HG03432 (cell line): Measurements from ENCODE around the gene CERS6.
"Not testable (repeated sequence)": the region's sequence is repeated elsewhere in the genome, so short reads cannot be mapped to it uniquely, and the experiment has no call there.

ENCODE experiments used
- ATAC-seq: cut with Tn5 transposase; IDR thresholded peaks from one replicate; pipeline ENCODE4 v1.9.1; 2021; ENCODE audit warnings: mild to moderate bottlenecking, moderate library complexity; ENCODE audit not compliant: unreplicated experiment

Gene CERS6

DNA sequence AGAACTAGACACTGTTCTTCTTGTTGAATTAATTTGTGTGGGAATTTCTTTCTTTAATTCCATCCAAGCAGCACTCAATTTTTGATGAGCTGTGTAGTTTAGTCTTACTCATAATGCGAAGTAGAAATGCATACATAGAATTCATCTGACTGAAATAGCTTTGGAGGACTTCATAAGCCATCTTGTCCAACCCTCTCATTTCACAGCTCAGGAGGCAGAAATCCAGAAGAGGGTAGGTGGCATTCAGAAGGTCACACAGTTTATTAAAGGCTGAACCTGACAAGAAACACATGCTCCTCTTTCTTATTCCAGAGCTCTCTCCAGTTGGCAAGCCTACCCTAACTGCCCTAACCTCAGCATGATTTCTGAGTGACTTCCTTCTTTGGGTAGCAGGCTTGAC, 177.1 kb downstream of the CERS6 start:
- peak; percentile 37 for ATAC-seq

DNA sequence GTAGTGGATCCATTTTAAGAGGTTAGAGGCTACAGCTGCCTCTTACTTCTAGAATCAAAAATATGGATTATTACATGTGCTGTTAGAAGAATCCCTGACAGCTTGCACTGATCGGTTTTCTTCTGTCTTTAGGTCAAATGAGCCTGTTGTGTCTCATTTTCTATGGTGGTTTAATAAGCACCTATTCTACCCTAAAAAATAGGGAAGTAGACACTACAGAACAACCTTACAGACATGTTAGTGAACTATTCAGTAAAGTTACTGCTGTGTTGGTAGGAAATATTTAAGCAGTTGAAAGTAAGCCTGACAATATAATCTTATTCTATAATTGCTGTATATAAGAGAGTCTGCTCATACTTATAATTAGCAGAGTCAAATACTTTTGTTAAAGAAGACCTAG, 177.8 kb downstream of the CERS6 start:
- ATAC-seq = peak; percentile 68

DNA sequence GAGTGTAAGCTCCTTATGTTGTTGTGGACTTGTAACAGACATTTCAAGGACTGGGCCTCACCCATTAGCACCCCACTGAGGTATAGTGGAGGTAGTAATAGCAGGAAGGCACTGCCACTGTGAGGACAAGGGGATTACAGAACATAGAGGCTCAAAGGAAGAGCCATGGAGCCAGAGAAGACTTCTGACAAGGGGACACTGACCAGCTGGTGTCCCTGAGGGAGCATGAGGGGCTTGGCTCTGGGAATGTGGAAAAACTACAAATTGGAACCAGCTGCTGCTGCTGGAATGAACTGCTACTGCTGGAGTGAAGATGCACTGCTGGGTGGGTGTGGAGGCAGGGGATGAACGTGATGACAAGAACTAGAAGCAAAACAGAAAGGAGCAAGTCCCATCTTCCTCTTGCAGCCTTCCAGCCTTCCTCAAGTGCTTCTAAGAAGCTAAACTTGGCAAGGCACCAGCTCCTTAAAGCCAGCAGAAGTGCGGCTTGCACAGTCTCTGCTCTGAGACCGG, 179.0 kb downstream of the CERS6 start:
- ATAC-seq = no peak

- no peak for ATAC-seq
Observed at GRCh38 chr2:168639018-168639417, 182.9 kb downstream of the CERS6 start.

DNA sequence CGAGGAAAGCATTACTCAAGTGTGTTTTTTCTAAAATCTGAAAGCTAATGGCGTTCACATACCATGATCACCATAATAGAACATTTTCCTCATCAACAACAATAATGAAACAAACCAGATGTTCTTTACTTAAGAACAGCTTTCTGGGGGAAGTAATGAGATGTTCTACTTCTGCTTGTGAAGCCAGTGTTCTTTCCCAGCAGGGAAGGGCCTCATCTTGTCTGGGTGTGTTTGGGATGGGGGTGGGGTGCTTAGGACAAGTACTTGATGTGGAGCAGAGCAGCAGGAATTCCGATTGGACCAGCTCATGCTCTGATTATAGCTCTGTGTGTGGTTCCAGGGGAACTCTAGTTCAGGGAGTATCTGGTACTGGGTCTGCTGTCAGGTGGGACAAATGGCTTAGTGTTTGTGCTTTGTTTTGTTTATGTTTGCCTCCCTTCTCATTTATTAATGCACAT, 183.4 kb downstream of the CERS6 start:
- ATAC-seq = no peak

DNA sequence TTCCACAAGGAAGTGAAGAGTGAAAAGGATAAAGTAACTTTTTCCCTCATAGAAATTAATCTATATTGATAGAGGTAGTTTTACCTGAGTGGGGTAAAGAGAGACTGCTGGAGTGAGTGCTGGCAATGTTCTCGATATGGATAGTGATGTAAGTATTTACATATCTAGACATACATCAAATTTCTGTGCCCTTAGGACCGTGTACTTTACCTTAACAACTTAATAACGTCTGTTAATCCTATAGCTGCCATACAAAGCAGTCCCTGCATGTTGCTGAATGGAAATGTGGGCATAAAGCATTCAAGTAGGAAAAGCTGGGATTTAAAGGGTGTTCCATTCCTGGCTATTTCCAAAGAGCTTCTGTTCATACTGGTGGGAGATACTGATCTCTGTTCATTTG, 184.0 kb downstream of the CERS6 start:
- no peak for ATAC-seq

- ATAC-seq = no peak
Observed at GRCh38 chr2:168641636-168642035, 185.6 kb downstream of the CERS6 start.

DNA sequence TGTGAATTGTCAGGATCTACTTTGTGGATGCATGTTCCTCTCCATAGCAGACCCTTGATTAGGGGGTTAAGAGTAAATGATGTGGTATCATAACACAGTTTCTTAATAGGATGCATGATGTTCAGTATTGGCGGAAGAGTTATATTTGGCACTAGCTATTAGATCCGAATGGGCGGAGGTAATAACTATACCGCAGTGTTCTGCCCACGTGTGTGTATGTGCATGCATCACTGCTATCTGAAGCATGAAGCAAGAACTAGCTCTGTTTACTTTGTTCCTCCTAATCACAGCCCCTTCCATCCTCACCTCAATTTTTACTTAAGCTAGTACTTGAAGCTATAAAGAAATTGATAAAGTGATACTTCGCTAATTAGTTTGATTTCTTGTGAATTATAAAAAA, 186.8 kb downstream of the CERS6 start:
- ATAC-seq = peak; percentile 55

DNA sequence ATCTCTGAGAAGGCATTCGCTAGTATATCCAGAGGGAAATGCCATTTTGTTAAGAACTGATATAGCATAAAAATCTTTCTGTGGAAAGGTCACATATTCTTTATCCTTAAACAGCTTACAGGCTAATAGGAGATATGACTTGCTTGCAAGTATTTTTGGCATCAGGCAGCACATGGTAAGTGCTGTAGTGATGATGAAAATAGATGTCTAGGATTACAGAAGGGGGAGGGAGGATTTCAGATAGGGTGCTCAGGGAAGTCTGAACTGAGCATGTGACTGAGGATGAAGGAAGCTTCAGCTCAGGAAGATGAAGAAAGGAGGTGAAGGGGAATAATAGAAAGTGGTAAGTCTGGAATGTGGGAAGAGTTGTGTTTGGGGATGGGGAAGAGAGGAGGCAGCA, 187.9 kb downstream of the CERS6 start:
- ATAC-seq = no peak

DNA sequence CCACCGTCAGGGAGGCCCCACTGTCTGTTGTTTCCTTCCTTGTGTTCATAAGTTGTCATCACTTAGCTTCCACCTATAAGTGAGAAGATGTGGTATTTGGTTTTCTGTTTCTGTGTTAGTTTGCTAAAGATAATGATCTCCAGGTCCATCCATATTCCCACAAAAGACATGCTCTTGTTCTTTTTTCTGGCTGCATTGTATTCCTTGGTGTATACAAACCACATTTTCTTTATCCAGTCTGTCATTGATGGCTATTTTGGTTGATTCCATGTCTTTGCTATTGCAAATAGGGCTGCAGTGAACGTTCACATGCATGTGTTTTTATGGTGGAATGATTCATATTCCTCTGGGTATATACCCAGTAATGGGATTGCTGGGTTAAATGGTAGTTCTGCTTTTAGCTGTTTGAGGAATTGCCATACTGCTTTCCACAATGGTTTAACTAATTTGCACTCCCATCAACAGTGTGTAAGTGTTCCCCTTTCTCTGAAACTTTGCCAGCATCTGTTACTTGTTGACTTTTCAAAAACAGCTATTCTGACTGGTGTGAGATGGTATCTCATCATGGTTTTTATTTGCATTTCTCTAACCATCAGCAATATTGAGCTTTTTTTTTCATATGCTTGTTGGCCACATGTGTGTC, 189.7 kb downstream of the CERS6 start:
- ATAC-seq = no peak

DNA sequence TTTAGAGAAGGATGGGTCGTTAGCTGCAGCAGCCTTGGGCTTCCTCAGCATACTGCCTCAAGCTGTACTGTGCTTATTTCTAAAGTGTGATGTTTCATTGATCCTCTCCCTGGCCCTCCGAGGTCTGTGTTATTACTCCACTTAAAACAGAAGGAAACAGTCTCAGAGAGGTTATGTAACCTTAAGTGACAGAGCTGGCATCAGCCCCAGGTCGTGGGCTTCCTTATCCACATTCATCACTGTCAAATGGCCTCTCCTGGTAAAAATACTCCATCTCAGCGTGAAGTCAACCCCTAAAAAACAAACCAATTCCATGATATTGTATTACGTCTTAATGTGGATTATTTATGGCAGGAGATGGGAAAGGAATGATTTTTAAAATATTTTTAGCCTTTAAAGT, 193.0 kb downstream of the CERS6 start:
- no peak for ATAC-seq

DNA sequence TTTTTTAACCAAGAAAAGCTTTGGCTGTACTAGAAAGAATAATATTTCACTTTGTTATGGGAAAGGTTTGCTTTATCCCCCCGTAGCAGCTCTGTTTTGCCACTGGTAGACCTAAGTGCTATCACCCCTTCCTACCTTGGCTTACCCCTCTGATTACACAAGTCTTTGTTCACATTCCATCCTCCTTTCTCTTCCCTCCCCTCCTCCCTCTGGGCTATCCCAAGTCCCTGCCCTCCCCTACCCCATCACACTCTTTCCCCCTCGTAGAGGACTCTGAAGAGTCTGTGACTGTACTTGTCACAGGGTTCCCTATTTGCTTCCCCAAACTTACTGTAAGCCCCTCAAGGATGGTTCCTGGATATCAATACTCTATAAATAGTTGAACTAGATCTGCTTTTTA, 193.5 kb downstream of the CERS6 start:
- no peak for ATAC-seq

DNA sequence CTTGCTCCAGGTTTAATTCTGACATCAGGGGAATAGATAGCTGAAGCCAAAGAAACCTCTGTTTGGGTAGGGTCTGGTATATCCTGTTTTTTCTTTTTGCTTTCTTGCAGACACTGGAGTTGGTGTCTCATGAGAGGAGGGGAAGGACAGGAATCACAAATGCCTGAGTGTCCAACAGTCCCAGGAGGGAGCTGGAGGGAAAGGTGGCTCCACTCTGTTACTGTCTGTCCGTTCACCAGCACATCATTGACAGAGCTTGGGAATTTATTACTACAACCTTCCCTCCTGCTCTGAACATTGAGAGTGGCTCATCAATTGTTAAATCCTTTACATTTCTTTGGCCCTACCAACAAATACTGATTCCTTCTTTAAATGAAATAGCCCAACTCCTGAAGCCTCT, 194.1 kb downstream of the CERS6 start:
- ATAC-seq = no peak

DNA sequence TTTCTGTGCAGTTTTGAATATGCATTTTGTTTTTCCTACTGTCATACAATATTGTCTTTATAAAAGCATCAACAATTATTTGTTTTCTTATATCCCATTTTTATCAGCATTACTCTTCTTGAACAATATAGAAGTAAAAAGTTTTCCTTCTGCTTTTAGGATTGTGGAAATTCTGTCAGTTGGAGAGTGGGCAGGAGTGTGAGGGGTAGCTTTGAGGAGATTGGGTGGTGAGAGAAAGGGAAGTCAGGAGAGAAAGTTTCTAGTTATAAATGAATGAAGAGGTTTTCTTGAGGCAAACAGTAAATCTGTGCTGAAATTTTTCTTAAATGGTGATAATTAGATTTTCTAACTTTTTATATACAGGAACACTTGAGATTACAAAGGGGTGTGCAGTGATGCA, 194.7 kb downstream of the CERS6 start:
- no peak for ATAC-seq

GRCh38 chr2:168652997-168653921, 197.2 kb downstream of the CERS6 start:
- no peak for ATAC-seq

- no peak for ATAC-seq
Observed at GRCh38 chr2:168654705-168655104, 198.6 kb downstream of the CERS6 start.

GRCh38 chr2:168655207-168655606, 199.1 kb downstream of the CERS6 start:
- no peak for ATAC-seq

DNA sequence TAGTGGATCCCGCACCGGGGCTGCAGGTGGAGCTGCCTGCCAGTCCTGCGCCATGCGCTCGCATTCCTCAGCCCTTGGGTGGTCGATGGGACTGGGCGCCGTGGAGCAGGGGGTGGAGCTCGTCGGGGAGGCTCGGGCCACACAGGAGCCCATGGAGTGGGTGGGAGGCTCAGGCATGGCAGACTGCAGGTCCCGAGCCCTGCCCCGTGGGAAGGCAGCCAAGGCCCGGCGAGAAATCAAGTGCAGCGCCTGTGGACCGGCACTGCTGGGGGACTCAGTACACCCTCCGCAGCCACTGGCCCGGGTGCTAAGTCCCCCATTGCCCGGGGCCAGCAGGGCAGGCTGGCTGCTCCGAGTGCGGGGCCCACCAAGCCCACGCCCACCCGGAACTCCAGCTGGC, 201.3 kb downstream of the CERS6 start:
- ATAC-seq = not testable (repeated sequence)

GRCh38 chr2:168658706-168659105, 202.6 kb downstream of the CERS6 start:
- no peak for ATAC-seq

- no peak for ATAC-seq
Observed at GRCh38 chr2:168660870-168661862, 205.1 kb downstream of the CERS6 start.

DNA sequence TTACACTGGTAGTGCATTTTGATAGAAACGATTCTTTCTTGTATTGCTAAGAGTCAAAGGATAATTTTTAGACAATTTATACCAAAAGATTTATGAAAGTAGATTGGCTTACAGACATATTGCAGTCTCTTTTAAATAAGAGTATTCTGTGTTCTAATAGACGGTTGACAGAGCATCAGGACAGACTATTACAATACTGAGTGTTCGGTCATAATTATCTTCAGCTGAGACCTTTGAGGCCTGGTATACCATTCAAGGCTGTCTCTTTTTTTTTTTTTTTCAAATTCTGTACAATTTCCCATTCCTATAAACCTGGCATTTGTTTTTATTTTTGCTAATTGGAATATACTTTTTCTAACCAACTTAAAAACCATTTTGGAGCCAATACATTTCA, 205.8 kb downstream of the CERS6 start:
- no peak for ATAC-seq
